ENCODE measurements around the gene ERBB2.
"Not testable (repeated sequence)": the region's sequence is repeated elsewhere in the genome, so short reads cannot be mapped to it uniquely, and the experiment has no call there.

ERBB2 gene

DNA sequence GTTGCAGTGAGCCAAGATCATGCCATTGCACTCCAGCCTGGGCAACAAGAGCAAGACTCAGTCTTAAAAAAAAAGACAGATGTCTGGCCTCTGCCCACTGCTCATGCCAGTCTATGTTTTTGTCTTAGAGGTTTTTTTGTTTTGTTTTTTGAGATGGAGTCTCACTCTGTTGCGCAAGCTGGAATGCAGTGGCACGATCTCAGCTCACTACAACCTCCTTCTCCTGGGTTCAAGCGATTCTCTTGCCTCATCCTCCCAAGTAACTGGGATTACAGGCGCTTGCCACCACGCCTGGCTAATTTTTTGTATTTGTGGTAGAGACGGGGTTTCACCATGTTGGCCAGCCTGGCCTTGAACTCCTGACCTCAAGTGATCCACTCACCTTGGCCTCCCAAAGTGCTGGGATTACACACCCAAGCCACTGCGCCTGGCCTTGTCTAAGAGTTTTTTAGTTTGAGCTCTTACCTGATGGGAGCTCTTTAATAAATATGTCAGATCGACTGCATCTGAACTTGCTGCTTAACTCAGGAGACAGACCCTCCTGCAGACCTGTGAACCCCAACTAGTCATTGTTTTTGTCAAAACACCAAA is 48.7 kb downstream of the ERBB2 start:
- not testable (repeated sequence) for DNase-seq

DNA sequence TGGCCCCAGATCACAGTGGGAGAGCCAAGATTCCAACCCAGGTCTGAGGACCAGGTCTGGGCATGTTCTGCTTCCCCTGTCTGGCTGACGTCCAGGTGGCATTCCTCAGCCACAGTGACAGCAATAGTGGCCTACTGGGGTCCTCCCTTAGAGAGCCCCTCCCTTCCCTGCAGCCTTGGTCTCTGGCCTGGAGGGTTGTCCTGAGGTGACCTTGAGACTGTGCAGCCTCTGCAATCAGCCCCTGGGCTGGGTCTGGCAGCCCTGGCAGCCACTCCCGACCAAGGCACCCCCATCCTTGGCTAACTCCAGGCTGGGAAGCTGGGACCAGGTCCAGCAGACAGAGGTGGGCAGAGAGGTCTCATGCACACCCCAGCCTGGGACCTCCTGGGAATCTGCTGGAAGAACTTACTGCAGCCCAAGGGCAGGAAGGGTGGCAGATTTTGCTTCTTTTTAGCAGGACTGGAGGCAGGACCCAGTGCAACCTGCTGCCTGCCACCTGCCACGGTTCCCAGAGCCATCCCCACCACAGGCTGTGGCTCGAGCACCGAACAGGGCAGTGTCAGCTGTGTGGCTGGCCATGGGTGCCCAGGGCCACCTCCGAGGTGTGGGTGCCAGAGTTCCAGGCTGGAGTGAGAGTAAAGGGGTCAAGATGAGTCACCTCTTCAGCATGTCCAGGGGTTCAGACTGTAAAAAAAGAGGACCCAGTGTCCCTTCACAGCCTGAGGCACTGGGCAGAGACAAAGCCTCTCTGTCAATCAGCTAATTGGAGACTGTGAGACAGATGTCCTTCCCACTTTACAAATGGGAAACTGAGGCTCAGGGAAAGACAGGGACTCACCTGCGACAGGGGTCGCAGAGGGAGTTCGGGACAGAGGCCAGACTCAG is 50.5 kb downstream of the ERBB2 start:
- no peak for DNase-seq

DNA sequence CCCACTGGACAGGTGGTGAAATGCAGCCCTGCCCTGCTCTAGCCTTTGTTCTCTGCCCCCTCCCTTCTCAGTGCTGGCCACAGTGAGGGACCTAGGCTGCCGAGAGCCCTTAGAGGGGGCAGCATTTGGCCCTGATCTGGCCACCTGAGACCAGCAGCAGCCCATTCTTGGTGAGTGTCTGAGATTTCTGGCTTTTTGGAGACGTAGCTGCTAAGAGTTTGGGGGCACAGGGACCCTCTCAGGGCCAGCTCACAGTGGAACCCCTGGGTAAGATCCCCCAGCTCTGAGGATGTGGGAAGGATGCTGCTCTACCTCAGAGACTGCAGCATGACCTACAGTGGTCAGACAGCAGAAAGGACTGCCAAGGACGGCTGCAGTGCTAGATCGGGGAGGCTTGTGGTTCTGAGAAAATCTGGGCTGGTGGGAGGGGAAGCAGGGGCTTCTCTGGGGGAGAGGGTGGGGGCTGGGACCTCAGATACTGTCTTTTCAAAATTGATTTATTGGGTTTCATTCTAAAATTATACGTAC is 51.2 kb downstream of the ERBB2 start:
- DNase-seq: no peak

DNA sequence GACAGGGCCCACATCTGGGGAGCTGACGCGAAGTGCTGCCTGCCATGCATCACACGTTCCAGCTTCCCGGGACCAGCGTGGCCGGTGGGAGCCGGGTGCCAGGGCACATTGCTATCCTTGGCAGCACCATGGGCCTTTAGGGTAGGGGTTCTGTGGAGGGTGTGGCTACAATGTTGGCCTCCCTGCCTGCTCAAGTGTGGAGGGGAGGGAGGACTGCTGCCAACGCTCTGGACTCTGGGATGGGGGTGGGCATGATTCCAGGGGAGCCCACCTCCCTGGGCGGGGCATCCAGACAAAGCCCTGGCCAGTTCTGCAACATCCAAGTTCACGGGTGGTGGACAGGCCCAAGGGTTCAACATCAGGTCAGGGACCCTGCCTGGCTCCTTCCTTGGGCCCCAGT is 51.8 kb downstream of the ERBB2 start:
- peak; percentile 42 for DNase-seq

DNA sequence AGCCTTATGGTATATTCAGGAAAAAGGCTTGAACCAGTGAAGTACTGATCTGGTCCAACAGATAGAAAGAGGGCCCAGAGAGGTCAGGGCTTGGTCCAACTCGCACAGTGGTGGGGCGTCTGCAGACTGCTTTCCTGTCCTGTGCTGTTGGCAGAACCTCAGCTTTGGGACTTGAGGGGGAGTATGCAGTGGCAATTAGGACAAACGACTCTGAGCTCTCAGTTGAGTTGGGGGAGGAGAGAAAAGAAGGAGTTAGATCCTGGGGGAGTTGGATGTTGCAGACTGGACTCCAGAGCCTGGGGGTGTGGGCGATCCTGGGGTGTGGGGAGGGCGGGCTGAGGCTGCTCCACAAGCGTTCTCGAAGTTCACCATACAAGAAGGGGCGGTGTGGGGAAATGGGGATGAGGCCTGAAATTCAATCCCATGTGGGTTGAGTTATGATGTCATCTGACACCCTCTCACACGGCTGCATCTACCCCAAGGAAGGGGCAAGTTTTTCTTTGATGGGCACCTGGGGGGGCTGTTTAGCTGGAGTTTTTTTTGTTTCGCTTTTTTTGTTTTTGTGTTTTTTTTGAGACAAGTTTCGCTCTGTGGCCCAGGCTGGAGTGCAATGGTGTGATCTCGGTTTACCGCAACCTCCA is 52.5 kb downstream of the ERBB2 start:
- no peak for DNase-seq

DNA sequence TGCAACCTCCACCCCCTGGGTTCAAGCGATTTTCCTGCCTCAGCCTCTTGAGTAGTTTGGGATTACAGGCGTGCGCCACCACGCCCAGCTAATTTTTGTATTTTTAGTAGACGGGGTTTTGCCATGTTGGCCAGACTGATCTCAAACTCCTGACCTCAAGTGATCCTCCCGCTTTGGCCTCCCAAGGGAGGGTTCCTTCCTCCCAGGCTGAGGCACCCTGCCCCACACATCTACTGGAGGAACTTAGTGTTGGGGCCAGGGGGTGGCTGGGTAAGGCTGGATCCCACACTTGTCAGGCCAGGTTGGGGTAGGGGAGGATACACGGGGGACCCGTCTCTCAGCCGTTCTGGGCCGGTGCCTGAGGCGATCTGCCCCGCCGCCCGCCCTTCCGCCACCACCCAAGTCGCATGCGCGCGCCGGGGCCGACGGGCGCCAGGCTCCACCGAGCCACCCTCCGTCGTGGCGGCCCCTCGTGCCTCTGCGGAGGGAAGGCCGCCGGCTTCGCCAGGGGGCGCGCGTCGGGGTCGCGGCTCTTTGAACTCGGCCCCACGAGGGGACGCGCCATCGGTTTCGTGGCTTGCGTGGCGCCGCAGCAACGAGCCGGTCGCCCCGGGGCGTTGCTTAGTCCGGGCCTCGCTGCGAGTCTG is 53.8 kb downstream of the ERBB2 start:
- peak; percentile 67 for DNase-seq

DNA sequence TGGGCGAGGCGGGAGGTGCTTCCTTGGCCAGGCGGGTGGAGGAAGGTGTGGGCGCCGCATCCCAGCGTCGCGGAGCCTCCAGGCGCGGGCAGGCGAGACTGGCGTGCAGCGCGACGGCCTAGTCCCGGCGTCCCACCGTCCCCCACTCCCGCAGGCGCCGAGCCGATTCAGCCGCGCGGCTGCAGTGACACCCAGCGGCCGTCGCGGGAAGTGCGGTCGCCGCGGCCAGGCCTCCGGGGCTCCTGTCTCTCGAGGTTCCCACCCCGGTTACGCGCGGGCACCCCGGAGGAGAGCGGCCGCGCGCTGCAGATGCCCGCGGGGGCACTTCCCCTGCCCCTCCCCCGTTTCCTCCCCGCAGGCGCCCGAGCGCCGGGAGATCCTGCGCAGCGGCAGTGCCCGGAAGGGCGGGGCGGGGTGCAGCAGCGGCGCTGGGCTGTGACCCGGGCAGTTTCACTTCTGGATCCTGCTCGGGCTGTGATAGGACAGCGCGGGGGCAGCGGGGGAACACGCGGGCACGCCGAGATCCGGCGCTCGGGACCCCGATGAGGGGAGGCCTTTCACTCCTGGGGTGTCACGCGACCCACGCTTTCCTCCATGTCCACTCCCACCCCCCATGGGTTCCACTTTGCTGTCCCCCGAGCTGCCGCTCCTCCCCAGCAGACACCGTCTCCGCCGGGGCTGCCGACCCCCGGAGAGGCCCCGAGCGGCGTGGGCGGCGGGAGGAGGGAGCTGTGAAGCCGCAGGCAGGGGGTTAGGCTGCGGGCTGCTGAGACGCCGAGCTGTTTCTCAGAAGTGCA is 54.5 kb downstream of the ERBB2 start:
- peak; percentile 88 for DNase-seq

DNA sequence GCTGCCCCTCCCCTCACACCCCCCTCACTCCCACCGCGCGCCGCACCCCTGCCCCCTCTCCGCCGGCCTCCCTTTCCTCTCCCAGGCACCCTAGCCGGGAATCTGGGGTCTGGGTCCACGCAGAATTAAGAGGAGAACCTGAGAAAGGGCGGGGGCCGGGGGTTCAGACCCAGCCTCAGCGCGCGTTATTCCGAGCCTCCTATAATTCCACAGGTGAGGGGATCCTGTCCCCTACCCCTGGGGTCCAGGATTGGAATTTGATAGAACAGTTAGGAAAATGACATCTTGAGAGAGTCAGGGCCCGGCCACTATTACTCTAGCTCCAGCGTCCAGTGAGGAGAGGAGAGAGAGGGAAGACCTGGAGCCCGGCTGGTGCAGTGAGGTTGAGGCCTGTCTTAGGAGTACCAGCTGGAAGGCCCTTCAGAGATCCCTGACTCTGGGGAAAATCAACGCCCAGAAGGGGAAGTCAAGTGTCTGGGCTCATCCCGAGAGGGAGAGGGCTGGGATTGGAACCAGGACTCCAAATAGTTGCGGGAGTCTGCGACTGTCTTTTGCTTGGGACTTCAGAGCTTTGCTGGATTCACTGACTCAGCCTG is 55.2 kb downstream of the ERBB2 start:
- peak; percentile 41 for DNase-seq

DNA sequence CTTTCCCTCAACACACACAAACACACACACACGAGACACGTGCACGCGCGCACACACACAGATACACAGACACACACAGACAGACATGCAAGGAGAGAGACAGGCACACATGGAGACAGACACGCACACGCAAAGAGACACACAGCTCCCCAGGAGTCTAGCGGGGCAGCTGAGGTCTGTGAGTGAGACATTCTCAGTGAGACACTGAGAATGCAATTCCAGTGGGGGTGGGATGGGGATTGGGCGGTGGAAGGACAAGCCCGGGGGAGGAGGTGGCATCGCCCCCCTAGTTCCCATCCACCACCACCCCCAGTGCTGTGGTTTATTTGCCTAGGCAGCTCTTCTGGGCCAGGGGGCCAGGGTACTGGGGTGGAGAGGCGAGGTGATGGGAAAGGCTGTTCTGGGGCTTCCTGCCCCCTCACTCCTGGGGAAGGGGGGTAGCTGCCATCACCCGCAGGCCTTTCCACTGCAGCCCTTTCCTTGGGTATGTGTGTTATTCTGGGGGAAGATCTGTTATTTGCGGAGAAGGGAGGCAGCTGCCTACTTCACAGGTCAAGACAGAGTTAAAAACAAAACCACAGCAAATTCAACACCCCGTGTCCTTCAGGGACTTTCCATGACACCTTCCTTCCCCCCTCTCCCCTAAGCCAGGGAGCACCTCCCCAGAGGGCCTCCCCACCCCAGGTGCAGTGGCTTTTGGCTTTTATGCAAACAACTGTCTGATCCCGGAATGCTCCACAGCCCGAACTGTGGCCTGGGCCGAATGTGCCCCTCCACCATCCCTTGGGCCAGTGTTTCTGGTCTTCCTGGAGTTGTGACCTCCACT is 55.9 kb downstream of the ERBB2 start:
- peak; percentile 46 for DNase-seq

DNA sequence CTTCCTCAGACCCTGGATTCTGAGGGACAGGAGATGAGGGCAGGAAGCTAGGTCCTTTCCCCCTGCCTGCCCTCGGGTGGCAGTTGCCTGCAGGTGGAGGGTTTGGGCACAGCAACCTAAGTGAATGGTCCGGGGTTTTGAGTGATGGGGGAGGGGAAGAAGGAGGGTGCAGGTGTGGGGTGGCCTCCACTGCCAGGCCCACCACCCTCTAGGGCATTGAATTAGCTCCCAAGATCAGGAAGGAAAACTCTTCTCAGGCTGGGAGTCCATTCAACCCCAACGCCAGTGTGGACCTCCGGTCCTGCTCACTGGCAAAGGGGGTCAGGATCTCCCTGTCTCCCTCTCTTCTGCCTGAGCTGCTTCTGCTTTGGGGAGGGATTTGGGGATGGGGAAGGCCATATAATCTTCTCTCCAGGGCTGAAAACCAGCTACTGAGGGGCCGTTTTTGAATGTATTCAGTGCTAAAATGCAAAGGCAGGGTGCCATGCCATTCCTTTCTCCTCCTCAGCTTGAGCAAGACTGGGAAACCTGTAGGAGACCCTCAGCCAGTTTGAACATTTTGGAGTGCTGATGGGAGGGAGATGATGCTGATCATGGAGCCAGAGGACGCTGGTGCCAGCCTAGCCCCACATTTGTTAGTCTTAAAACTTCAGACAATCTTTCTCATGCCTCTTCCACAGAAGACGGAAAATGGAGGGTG is 56.7 kb downstream of the ERBB2 start:
- DNase-seq: no peak

DNA sequence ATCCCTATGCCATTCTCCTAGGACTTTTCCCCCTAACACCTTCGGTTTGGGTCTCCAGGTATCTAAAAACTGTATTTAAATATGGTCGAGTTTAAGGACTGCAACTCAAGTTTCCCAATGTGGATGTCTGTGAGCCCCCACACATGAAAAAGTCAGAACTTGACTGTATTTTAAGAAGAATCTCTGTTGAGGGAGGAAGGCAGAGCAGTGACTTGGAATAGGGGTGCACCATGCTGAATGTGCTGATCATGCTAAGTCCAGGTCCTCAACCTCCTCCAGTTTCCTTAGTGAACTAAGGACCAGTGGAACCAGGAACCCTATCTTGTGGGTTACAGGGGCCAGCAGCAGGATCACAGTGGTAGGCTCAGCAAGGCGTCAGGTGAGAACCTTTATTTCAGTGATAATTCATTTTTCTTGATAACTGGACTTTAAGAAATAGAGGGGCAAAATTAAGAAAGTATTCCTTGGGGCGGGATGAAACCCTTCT is 57.4 kb downstream of the ERBB2 start:
- DNase-seq: no peak

DNA sequence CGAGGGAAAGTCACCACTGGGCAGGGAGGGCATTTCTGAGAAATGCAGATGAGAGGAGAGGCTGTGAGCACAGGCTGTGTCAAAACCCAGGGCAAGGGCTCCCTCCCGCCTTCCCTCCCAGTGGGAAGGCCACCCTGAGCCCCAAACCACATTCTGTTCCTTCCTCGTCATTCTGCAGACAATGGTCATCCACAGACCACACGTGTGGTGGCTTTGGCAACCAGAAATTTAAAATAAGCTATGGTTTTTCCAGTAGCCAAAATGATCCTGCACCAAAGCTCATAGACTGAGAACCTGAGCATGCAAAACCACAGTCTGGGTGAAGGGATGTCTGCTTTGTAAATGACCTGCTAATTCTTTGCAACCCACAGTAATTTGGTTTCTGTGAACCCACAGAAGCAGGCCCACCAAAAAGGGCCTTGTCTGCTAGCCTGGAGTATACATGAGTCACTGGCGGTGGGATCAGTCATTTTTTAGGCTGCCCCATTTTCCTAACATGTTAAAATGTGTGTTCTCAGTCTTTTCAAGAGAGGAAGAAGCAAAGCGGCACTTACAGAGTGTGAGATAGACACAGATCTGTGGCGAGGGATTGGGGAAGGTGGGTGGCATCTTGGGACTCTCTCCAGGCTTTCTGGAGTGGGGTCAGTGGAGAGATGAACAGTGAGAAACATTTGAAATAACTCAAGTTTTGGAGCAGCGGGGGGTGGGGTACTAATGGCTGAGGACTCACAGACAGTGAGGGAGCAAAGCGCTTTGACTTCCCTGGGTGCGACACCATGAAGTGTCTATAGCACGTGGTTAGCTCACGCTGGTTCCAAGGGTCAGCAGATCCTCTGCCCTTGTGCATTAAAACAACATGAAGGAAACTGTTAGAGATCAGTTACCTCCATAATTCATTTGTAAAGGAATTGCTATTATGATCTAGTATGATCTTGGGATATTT is 58.3 kb downstream of the ERBB2 start:
- peak; percentile 61 for DNase-seq

DNA sequence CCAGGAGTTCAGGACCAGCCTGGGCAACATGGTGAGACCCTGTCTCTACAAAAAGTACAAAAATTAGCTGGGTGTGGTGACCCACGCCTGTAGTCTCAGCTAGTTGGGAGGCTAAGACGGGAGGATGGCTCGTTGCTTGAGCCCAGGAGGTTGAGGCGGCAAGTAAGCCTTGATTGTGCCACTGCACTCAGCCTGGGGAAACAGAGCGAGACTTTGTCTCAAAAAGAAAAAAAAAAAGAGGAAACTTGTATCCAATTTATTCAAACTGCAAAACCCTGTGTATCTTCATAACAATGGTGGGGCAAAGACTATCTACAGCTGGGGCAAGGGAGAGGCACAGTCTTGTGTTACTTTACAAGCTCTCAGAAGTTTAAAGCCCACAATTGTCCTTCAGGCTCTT is 59.3 kb downstream of the ERBB2 start:
- no peak for DNase-seq

DNA sequence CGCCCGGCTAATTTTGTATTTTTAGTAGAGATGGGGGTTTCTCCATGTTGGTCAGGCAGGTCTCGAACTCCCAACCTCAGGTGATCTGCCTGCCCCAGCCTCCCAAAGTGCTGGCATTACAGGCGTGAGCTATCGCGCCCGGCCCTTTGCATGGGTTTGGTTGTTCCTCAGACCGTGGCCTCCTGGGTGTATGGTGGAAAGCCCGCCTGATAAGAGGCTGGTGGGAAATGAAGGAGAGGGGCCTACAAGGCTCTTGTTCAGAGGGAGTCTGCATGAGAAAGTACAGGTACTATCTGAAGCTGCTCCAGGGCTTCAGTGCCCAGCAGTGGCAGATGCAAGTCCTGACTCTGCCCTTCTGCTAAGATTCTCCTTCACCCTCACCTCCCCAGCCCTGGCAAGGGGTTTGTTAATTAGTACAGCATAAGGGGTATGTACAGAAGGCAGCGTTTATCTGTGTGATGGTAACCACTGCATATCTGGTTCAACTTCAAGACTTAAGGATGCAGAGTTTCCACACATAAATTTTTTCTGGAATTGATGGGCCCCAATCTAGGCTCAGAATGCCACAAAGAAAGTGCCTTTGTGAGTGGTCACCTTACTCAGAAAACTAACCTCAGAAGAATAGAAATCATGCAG is 62.1 kb downstream of the ERBB2 start:
- no peak for DNase-seq

DNA sequence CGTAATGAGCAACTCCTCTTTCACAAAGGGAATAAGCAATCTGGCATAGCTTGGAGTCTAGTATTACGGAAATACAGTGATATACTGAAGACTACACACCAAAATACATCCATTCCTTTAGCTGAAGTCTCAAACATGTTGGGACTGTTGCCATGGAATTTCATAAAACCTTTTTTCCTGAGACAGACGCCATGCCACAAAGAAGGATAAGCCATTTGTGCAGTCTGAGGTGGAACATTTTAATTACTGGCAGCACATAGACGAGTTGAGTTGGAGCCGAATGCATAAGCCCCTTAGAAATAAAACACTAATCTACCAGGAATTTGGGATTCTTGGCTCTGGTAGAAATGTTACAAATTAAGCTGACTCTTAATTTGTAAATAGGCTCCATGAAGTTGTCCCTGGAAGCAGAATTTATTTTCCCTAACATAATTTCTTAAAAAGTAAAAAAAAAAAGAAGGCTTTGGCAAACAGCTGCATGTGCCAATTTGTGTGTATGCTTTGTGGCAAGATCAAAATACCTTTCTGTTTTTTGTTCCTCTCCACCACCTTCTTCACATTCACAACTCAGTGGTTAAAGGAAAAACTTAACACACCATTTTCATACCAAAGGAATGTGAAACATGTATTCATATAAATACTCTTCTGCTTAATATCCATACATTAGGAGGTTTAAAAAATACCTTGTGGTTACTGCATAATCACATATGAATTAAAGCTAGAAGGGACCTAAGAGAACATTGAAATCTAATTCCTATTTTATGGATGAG is 63.4 kb downstream of the ERBB2 start:
- DNase-seq: no peak

DNA sequence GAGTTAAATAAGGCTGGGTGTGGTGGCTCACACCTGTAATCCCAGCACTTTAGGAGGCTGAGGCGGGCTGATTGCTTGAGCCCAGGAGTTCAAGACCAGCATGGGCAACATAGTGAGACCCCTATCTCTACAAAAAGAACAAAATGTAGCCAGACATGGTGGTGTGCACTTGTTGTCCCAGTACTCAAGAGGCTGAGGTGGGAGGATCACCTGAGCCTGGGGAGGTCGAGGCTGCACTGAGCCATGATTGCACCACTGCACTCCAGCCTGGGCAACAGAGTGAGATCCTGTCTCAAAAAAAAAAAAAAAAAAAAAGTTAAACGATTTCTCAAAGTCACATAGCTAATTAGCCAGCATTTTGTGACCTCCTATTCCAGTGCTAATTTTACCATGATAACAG is 64.3 kb downstream of the ERBB2 start:
- not testable (repeated sequence) for DNase-seq

DNA sequence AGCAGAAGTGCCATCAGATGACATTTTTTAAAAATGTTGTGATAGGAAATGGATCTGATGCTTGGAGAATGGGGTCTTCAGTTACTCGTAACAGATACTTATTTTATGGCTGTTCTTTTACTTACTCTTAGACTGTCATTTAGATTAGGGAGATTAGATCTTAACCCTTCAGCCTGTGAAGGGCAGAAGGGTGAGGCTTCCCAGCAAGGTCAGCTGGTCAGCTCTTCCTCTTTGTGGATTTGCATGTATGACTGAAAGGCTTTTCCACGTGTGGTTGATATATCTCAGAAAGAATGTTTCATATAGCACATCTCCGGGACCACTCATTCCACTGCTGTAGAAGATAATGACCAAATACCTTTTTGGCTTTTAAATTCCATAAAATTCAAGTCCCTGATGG is 65.3 kb downstream of the ERBB2 start:
- DNase-seq: no peak

DNA sequence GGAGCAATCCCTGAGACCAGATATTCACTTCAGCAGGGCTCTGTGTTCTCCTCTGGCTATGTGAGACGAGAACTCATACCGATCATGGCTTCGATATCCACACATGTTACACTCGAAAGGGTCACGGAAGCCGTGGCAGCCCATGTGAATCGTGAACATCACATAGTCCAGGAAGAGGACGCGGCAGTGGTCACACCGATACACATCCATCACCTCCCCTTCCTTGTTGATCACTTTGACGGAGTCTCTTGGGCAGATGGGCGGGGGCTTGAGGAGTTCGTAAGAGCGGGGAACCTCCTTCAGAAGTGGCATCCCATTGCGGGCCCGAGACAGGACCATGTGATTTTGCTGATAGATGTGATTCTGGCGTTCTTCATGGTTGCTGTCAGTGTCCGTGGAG is 65.9 kb downstream of the ERBB2 start:
- DNase-seq: no peak
